GM21367 (cell line): Measurements from ENCODE around the gene ESR2.
"Not testable (repeated sequence)": the region's sequence is repeated elsewhere in the genome, so short reads cannot be mapped to it uniquely, and the experiment has no call there.

Experiments
- ATAC-seq: cut with Tn5 transposase; IDR thresholded peaks from one replicate; pipeline ENCODE4 v1.9.1; 2021; ENCODE audit not compliant: unreplicated experiment

The ESR2 gene

DNA sequence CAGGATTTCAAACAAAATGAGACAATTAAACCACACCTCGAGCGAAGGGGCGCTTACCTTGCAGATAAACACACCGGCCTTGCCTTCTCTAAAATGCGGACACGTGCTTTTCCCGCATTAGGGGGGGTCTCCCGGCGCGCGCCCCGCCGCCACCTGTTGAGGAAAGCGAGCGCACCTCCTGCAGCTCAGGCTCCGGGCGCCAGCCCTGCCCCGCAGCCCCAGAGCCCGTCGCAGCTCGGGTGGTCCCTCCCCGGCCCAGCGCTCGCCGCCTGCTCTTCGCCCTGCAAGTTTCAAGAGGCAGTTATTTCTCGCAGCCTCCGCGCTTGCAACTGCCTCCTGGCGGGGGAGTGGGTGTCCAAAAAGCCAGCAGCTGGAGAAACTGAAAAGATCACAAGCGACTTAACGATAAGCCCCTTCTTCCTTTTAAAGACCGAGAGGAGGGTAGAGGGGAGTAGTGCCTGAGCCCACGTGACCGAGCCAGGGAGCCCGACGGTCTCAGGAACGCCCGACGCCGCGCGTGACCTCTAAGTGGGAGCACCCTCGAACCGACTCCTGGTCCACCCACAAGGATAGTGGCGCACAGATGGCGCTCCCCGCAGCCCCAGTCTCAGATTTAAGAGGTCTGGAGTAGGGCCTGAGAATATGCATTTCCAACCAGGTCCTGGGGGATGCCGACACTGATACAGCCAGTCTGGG, at the start of gene ESR2:
ESR2 (minus strand) TSS at position 396 of the 696 bp plus-strand sequence. CDS start 11,386 bp downstream, outside the sequence.
- peak; percentile 34 for ATAC-seq

DNA sequence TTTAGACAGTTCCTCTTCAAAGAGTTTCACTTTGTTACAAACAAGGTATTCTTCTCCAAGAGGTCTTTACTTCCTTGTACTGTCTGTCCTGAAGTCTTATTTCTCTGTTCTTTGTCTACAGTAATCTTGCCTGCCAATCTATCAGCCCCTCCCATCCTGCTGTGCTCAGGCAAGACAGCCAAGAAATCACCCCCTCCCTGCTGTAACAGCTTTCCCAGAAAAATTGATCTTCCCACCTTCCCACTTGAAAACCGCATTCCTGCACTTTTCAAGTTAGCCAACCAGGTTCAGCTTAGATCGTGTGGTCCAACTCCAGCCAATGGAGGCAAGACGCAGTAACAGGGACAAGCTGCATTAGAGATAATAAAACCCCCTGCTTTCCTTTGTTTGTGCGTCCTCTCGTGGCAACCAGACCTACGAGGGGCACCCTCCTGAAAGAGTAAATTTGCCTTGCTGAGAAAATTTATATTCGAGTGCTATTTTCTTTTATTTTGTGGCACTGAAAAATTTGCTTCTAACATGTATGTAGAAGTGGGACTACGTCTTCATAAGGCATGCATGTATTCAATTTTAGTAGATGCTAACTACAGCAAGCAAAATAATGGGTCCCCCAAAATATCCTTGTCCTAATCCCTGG, 46.5 kb upstream of the ESR2 start:
- ATAC-seq: no peak

DNA sequence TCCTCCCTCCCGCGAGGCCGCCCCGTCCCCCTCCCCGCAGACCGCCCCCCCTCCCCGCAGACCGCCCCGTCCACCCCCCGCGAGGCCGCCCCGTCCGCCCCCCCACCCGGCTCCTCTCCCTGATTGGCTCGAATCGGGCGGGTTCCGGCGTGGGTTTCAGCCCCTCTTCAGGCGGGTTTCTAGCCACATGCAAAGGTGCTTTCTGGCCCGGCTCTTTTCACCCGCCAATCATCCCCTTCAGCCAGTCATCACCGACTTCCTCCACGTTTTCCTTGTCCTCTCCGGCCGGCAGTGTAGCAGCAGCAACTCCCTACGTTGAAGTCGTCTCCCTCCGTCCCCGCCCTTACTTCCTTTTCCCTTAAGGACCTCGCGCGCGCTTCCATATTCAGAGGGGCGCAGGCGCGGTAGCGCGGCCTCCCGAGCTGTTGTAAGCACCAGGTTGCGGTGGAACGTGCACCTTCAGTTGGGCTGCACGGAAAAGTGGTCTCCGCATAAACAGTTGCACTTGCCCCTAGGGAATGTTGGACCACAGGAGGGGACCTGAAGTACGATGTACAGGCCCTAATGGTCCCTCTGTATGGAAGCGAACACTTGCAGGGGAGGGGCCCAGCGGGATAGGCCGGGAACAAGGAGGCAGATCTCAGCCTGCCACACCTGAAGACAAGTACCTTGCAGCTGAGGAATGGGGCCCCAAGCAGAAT, 44.6 kb upstream of the ESR2 start:
- ATAC-seq: peak; percentile 88

DNA sequence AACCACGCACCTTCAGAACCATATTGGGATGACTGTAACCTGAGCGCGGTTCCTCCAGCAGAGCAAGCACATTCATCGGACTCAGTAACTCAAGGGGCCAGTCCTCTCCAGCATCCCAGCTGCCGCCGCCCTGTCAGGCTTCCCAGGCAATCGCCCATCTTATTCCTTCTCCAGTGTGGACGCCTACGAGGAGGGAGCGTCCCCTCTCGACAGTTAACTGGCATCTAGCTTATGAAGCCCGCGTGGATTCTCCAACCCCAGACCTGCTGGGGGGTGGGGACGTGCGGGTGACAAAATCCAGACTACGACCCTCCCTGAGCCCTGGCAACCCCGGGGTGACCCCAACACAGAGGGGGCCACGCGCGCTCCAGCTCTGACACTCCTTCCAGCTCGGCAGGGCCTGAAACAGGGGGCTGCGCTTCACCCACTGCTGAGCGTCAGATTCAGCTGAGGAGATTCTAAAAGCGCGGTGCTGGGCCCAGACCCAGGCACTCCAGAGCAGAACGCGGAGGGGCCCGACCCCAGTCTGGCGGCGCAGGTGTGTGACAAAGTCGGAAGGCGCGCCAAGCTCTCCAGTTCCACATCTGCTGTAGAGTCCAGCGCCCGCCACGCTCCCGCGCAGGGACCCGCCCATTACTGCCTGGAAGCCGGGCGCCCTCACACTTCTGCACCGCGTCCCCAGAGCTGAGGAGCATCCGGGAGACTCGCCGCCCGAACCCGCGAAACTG, 43.9 kb upstream of the ESR2 start:
- ATAC-seq: peak; percentile 40

DNA sequence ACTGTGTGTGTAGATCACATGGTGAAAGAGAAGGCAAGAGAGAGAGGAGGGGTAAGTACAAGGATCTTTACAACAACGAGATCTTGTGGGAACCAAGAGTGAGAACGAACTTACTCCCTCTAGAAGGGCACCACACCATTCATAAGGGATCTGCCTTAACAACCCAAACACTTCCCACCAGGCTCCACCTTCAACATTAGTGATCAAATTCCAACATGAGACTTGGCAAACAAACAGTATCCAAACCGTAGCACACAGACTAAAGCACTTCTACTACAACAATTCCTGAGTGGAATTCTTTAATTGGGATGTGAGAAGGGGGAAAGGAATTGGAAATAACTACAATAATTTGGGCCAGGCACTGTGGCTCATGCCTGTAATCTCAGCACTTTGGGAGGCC, 35.0 kb upstream of the ESR2 start:
- no peak for ATAC-seq

DNA sequence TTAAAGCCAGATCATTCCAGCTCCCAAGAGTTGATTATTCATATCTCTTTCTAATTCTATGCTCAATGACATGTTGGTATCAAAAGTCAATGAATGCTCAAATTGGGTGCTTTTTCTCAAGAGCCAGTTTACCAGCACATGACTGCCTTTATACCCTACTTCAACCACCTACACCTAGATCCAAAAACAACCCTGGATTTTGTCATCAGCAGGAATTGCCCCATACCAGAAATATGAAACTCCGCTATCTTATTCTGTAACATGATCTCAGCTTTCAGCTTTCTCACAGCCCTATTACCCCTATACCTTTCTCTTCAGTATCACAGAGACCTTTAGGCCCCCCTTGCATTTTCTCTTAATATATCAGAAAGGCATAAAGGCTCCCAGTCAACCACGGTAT, 32.3 kb upstream of the ESR2 start:
- no peak for ATAC-seq

DNA sequence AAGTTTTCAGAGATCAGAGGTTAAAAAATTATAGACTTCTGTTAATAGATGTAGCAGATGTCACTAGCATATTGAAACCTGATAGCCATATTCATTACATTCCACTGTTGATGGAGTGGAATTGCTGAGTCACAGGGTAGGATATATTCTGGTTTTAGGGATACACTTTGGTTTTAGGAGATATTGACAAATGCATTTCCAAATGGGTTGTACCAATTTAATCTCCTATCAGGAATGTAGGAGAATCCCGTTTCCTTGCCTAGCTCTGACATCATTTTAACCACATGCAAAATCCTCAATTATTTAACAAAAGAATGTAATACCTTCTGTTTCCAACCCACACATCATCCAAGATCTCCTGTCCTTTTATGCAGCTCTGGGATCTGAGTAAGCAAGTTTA, 30.7 kb upstream of the ESR2 start:
- ATAC-seq: no peak

DNA sequence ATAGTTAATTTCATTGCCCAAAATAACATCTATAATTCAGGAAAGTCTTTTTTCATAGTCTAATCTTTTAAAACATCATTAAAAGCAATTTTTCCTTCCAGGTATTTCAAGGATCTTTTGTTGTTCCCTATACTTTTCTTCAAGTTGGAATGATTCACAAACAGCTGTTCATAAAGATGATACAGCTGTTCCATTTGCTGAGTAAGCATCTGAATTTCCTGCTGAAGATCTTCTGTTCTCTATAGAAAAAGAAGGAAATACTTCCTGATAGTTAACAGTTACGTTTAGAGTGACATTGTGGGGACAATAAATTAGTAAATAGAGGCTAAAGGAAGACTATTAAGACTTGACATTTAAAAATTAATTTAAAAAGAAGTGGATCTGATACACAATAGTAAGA, 30.3 kb upstream of the ESR2 start:
- ATAC-seq: no peak

DNA sequence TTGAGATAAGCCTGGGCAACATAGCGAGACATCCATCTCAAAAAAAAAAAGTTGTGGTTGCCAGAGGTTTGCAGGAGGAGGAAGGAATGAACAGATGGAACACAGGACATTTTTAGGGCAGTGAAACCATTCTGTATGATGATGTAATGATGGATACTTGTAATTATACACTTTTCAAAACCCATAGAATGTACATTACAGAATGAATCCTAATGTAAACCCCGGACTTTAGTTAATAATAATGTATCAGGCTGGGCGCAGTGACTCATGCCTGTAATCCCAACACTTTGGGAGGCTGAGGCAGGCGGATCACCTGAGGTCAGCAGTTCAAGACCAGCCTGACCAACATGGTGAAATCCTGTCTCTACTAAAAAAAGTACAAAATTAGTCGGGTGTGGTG, 26.2 kb upstream of the ESR2 start:
- ATAC-seq: not testable (repeated sequence)

DNA sequence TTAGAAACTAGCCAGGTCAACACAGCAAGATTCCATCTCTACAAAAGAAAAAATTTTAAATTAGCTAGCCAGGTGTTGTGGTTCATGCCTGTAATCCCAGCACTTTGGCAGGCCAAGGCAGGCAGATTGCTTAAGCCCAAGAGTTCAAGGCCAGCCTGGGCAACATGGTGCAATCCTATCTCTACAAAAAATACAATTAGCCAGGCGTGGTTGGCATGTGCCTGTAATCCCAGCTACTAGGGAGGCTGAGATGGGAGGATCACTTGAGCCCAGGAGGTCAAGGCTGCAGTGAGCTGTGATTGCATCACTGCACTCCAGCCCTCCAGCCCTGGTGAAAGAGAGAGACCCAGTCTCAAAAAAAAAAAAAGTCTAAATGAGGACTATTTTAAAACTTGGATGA, 24.5 kb upstream of the ESR2 start:
- ATAC-seq: not testable (repeated sequence)

DNA sequence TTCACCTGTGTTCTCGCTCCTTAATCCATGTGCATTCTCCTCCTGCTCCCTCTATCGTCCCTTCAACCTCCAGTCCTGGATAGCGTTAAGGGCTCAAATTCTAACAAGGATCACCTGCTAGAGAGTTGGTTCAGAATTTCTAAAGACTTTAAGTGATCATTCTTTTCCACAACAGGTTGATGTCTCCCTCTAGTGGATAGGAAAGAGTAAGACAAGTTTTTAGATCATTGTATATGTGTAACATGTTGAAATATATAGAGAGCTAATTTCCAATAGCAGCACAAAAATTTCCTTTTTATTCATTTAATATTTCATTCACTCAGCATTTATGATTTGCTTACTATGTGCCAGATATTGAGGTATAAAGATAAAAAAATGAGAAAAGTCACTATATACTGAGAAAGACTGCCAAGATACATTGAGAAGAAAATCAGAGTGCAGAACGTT, 9.3 kb upstream of the ESR2 start:
- no peak for ATAC-seq

DNA sequence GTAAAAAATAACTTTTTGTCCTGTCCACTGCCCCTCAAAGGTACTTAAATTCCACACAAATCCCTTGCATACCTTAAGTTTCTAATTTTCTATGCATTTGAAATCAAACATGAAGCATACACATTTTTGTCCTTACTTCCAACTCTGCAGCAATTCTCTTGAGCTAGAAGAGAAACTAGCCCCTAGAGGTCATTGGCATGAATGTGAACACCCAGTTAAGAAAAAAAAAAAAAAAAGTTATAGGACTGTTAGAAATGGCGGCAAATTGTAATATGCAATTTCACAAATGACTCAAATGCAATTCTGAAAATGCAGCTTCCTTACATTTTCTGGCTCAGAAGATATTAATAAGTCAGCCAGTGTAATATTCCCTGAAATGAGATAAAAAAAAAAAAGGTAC, 4.6 kb upstream of the ESR2 start:
- ATAC-seq: no peak

DNA sequence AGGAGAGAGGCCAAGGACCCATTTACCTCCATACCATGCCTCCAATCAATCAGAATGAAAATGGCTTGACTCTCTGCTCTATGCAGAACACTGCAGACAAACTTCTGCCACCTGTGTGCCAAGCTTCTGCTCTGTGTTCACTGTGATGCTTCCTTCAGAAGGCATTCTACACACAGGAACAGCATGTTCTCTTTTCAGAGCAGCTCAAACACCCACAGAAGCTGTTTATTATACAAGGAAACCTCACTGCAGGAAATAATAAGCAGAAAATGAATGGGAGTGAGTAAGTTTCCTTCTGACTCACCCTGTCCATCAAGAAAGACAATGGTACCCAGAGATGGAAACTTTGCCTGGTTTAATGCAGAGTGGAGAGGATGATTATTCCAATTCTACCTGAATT, 2.4 kb upstream of the ESR2 start:
- no peak for ATAC-seq

DNA sequence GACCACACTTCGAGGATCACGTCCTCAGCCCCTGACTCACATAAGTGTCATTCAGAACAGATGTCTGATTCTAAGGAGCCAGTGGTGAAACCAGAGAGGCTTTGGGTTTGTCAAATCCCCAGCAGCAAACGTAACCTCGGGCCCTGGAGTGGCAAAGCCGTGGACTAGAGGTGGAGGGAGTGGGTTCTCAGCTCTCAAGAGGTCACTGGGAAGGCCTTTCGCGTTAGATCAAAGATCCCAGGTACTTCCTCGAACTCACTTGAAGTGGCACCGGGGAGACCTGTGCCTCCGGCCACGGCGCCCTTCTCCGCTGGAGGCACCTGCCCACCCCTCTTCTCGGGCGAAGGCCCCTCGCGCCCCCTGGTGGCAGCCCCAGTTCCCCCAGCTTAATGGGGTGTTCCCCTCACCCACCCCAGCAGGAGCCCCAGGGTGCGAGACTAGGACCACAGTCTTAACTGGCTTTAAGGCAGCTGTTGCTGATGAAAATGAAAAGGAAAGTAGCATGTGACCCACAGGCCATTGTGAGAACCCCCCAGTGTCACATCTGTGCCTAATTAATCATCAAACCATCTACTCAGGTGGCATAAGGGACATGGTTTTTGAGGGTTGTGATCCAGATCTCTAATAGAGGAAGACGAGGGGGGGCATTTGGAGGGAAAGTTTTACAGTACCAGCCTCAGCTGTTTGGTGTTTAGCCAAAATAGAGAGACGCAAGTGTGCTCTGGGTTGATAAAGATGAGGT, 672 bp upstream of the ESR2 start:
- ATAC-seq: peak; percentile 86

DNA sequence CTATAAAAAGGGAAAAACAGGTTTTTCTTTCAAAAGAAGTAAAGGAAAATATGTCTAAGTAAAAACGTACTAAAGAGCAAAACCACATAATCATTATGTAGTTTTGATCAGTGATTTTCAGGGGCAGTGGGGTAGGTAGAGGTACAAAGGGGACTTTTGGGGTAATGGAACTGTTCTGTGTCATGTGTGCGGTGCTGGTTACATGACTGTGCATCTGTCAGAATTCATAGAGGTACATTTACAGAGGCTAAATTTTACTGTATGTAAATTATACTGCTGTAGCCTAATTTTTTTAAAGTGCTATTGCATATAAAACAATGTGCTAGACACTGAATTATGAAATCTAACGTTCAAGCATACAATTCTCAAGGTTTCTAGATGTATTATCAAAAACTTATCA, 2.0 kb downstream of the ESR2 start:
- ATAC-seq: no peak

DNA sequence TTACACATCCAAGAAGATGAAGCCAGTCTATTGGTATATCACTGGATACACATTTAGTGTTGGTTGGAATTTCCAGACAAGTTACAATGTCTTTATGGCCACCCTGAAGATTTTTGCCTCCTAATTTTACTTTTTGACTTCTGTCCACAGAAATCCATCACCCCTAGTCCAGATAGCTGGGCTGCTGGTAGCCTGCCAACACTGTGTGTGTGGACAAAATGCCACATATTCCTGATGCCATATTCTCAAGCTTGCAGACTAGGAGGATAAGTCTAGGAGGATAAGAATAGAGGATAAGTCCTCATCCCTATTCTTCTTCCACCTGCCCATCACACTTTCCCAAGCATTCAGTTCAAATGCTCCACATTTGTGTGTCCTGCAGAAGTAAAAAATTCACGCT, 4.6 kb downstream of the ESR2 start:
- no peak for ATAC-seq

DNA sequence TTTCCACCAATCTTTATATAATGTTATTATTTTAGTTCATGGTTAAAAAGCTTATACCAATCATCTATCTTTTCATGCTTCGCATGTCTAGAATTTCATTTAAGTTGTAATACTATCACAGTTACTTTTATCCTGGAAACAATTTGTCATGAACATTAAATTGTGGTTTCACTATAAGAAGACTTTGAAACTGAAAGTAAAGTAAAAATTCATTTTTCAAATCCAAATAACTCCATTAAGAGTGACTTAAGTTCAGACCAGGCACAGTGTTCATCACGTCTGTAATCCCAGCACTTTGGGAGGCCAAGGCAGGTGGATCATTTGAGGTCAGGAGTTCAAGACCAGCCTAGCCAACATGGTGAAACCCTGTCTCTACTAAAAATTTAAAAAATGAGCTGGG, 12.4 kb downstream of the ESR2 start:
- ATAC-seq: no peak

DNA sequence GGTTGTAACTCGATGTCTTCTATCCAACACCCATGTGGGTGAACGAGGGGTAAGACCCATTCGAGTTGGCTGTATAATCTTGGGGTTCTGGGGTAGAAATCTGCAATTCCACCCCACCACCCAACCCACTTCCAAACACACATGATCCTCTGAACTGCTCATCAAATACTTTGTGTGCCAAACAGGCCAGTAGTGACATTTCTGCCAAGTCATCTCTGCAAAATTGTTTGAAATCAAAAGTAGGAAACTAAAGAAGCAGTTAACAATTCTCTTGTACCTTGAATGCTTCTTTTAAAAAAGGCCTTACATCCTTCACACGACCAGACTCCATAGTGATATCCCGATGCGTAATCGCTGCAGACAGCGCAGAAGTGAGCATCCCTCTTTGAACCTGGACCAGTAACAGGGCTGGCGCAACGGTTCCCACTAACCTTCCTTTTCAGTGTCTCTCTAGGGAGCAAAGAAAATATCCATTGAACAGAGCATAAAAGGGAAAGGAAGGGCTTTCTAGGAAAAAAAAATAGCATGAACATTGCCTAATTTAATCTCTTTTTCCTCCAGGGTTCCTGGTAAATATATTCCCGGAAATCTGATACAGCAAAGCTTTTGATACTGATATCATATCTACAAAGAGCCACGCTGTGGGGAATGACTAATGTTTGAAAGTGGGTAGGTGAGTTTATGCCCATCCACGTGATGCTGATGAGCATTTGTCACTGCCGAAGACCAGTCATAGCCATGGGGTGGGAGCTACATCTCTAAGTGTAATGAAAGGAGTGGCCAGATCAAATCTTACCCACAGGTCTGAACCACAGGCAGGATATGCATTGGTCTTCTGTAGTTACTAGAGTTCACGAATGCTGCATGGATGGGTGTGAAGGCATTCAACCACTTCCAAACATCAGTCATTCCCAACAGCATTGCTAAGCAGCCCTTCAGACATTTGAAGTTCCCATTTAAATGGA, 14.2 kb downstream of the ESR2 start:
- ATAC-seq: no peak

DNA sequence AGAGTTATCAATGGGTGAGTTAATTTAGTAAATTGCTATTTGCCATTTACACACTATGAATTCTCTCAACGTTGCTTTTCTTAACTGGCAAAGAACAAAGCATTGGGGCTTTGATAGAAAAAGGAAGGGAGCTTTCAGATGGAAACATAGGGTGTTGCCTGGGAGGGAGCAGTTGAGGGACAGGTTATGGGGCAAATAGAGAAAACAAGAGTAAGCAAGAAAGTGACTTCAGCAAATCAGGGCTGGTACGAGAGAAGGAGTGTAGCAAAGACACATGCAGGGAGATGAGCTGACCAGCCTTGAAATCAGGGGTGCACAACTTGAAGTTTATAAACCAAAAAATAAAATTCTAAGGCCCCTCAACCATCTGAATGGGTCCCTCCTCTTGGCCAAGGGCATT, 15.7 kb downstream of the ESR2 start:
- no peak for ATAC-seq

DNA sequence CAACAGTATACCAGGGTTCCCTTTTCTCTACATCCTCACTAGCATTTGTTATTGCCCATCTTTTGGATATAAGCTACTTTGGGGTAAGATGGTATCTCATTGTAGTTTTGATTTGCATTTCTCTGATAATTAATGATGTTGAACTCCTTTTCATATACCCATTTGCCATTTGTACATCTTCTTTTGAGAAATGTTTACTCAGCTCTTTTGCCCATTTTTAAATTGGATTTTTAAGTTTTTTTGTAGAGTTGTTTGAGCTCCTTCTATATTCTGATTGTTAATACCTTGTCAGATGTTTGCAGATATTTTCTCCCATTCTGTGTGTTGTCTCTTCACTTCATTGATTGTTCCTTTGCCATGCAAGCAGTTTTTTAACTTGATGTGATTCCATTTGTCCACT, 22.2 kb downstream of the ESR2 start:
- no peak for ATAC-seq
